ENCODE data around the gene SLC8A3. TPM values are rescaled to one million over a fixed set of nuclear protein-coding genes. Genes with fewer than 3 reads are reported as not detected.

SLC8A3 gene
- polyA plus RNA-seq, 2 of the 4 experiments (the other 2 are of a cell fraction): not detected

DNA sequence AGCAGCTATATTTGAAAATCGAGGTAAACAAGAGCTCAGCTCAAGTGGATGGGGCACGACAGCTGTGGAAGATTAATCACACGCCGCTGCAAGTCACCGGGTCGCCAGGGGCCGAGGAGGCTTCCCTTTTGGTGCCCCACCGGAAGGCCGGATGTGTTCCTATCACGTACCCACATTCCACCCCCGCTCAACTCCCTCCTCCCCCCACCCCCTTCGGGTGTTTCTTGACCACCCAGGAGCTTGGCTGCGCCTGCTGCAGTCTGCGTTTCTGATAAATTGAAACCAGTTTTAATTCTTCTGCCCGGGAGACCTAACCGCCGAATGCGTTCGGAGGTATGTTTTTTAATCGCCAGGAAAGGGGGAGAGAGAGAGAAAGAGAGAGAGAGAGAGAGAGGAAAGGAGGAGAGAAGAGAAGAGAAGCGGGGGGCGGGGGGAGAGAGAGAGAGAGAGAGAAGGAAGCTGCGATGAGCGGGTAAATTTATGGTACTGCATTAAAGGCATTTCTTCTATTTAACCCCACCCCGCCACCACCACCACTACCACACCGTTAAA is 1.8 kb downstream of the SLC8A3 start:
- 78% methylated on average over 23 of the region's 26 CpGs for WGBS (ENCODE audit: missing lambda C conversion rate)
- no peak overlapping the region for H3K27ac ChIP-seq
- no peak overlapping the region for H3K4me3 ChIP-seq
- DNase-seq (ENCODE audit: low read depth in 1 of 2, low spot score in 1 of 2) (no peak), ATAC-seq (no peak), FAIRE-seq (no peak)
- TF ChIP-seq KDM1A (IDR thresholded peaks at IDR 0.05; ENCODE audit: low read depth): no peak
- TF ChIP-seq CHD4 (IDR thresholded peaks at IDR 0.05; ENCODE audit: borderline replicate concordance): no peak
- TF ChIP-seq POLR2AphosphoS2 (conservative IDR thresholded peaks at IDR 0.05; ENCODE audit: low read length): no peak
- no peak for TF ChIP-seq PHF8 (IDR thresholded peaks at IDR 0.05; ENCODE audit: borderline replicate concordance, low read depth)
- TF ChIP-seq MAZ (IDR thresholded peaks at IDR 0.05; ENCODE audit: borderline replicate concordance, low read depth, low read length): no peak
- no peak for TF ChIP-seq EHMT2 (IDR thresholded peaks at IDR 0.05; ENCODE audit: low read depth)
- no peak for TF ChIP-seq ZSCAN20 (CRISPR knock-in tag; IDR thresholded peaks at IDR 0.05)
- TF ChIP-seq BHLHE40 (IDR thresholded peaks at IDR 0.05; ENCODE audit: low read depth, low read length): no peak
- TF ChIP-seq NPAS2 (CRISPR knock-in tag; IDR thresholded peaks at IDR 0.05; ENCODE audit: borderline replicate concordance): no peak
- no peak for TF ChIP-seq NR3C1 (IDR thresholded peaks at IDR 0.05)
- TF ChIP-seq, protein P1, sequence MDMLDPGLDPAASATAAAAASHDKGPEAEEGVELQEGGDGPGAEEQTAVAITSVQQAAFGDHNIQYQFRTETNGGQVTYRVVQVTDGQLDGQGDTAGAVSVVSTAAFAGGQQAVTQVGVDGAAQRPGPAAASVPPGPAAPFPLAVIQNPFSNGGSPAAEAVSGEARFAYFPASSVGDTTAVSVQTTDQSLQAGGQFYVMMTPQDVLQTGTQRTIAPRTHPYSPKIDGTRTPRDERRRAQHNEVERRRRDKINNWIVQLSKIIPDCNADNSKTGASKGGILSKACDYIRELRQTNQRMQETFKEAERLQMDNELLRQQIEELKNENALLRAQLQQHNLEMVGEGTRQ (IDR thresholded peaks at IDR 0.05): no peak
- no peak for TF ChIP-seq NFE2L2 (conservative IDR thresholded peaks at IDR 0.05; ENCODE audit: low read length)
- TF ChIP-seq, protein P2, sequence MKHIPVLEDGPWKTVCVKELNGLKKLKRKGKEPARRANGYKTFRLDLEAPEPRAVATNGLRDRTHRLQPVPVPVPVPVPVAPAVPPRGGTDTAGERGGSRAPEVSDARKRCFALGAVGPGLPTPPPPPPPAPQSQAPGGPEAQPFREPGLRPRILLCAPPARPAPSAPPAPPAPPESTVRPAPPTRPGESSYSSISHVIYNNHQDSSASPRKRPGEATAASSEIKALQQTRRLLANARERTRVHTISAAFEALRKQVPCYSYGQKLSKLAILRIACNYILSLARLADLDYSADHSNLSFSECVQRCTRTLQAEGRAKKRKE (CRISPR knock-in tag; IDR thresholded peaks at IDR 0.05; ENCODE audit: low read depth): no peak
- TF ChIP-seq, protein P3, sequence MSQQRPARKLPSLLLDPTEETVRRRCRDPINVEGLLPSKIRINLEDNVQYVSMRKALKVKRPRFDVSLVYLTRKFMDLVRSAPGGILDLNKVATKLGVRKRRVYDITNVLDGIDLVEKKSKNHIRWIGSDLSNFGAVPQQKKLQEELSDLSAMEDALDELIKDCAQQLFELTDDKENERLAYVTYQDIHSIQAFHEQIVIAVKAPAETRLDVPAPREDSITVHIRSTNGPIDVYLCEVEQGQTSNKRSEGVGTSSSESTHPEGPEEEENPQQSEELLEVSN (IDR thresholded peaks at IDR 0.05; ENCODE audit: borderline replicate concordance, low read depth): no peak
- H3K4me2 ChIP-seq: no peak overlapping the region
- CTCF ChIA-PET: interaction anchor here (0.7 kb wide), 1 partner anchor 313 kb away, joined by 3 read pairs; no protein-coding TSS in a partner anchor
- H3K4me1 ChIP-seq: 0 out of 3 replicates have a peak, but pooled peaks cover 3% of the 10 kb centered on the region
- no peaks in the 10 kb centered on the region for H3K9me3 ChIP-seq
- POLR2A ChIA-PET: no interaction called here

DNA sequence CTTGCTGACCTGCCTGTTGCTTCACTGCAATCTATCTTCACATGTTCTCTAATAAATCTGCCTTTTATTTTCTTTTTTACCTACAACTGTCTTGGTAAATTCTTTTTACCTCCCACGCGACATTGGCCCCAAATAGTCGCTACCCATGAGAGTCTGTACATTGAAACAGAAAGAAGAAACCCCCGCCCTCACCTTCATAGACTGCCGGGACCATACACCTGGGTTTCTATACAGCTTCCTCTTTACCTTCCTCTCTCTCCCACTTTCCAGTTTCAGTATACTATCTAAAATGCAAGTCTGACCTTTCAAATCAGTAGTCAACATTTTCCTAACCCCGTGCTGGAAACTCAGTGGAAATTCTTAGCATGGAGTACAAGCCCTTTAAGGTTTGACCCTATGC is 4.8 kb downstream of the SLC8A3 start:
- no peak for ATAC-seq
- POLR2A ChIA-PET: no interaction called here
- no peaks in the 10 kb centered on the region for H3K9me3 ChIP-seq
- WGBS (ENCODE audit: missing lambda C conversion rate): 34% methylated on average over 6 of the region's 6 CpGs
- 0 out of 3 replicates have a peak, but pooled peaks cover 3% of the 10 kb centered on the region for H3K4me1 ChIP-seq
- FAIRE-seq: no peak
- H3K4me3 ChIP-seq: no peak overlapping the region
- H3K27ac ChIP-seq: no peak overlapping the region
- CTCF ChIA-PET: interaction anchor here (1.6 kb wide), 1 partner anchor 110 kb away, joined by 4 read pairs; no protein-coding TSS in a partner anchor
- DNase-seq (ENCODE audit: low read depth in 1 of 2, low spot score in 1 of 2): no peak
- no peak for TF ChIP-seq EHMT2 (IDR thresholded peaks at IDR 0.05; ENCODE audit: low read depth)
- TF ChIP-seq TFCP2L1 (CRISPR knock-in tag; IDR thresholded peaks at IDR 0.05): no peak
- TF ChIP-seq MAFK (IDR thresholded peaks at IDR 0.05; ENCODE audit: partially characterized antibody): no peak
- no peak for TF ChIP-seq RARB (CRISPR knock-in tag; IDR thresholded peaks at IDR 0.05)
- TF ChIP-seq NR3C1 (IDR thresholded peaks at IDR 0.05): no peak
- TF ChIP-seq SMC3 (IDR thresholded peaks at IDR 0.05): no peak
- TF ChIP-seq, protein P4, sequence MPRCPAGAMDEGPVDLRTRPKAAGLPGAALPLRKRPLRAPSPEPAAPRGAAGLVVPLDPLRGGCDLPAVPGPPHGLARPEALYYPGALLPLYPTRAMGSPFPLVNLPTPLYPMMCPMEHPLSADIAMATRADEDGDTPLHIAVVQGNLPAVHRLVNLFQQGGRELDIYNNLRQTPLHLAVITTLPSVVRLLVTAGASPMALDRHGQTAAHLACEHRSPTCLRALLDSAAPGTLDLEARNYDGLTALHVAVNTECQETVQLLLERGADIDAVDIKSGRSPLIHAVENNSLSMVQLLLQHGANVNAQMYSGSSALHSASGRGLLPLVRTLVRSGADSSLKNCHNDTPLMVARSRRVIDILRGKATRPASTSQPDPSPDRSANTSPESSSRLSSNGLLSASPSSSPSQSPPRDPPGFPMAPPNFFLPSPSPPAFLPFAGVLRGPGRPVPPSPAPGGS (IDR thresholded peaks at IDR 0.05): no peak
- no peak for TF ChIP-seq MYC (IDR thresholded peaks at IDR 0.05; ENCODE audit: borderline replicate concordance, low read length)
- no peak for TF ChIP-seq CHD2 (IDR thresholded peaks at IDR 0.05; ENCODE audit: low read length, partially characterized antibody)
- TF ChIP-seq FOSB (CRISPR knock-in tag; IDR thresholded peaks at IDR 0.05): no peak
- H3K4me2 ChIP-seq: no peak overlapping the region
